Body of pancreas (tissue), 4 donors: ENCODE data around the gene DISP3.

ENCODE experiments used
- CTCF ChIP-seq, 7 experiments: fragments of 450-650 bp in 4 of 7; fragments of 200-600 bp in 3 of 7; sonication (generic) in 3 of 7; IDR thresholded peaks; one replicate each; pipeline ENCODE4 v1.5.1; 2016 to 2019; ENCODE audit warnings: antibody characterized with exemption in 7 of 7
- POLR2A ChIP-seq, 3 donors: fragments of 450-650 bp; IDR thresholded peaks; one replicate each; pipeline ENCODE4 v1.6.1; 2016; ENCODE audit warnings: antibody characterized with exemption in 3 of 3, mild to moderate bottlenecking in 2 of 3

DNA sequence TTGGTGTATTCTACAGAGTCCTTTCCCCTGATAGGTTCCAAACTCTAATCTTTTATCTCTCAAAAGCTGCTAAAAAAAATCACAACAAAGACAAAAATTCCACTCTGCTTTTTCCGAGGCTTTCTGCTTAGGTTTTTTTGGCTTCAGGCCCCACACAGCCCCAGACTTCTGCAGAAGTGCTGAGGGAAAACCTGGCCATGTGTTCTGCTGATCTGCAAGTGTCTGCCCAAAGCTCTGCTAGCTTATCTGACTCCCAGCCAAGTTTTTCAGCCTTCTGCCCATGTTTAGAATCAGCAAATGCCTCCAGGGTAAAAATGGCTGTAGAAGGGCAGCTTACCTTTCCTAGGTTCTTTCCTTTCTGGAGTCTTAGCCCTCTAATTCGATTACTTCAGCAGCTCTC is 28.4 kb downstream of the DISP3 start:
- TF ChIP-seq CTCF (IDR thresholded peaks at IDR 0.05) (no peak), POLR2A (IDR thresholded peaks at IDR 0.05) (no peak)
